Mammary epithelial cell (primary cell): Measurements from ENCODE around the gene DNAH10.

Source experiments
- EZH2 ChIP-seq: IDR thresholded peaks from 2 replicates; pipeline ENCODE4 v1.6.1; 2012; ENCODE audit warnings: low read length, inconsistent platforms, borderline replicate concordance
- TF ChIP-seq, protein P1 (sequence below), 2 donors: IDR thresholded peaks in 1 of 2; conservative IDR thresholded peaks in 1 of 2; 2 replicates each; pipeline ENCODE4 v1.5.1; 2011 to 2012; ENCODE audit warnings: inconsistent platforms in 2 of 2, low read length in 2 of 2, mild to moderate bottlenecking in 2 of 2, control low read depth in 1 of 2, low read depth in 1 of 2; ENCODE audit not compliant: insufficient read depth in 1 of 2; ENCODE audit errors: extremely low read depth in 1 of 2

DNA sequence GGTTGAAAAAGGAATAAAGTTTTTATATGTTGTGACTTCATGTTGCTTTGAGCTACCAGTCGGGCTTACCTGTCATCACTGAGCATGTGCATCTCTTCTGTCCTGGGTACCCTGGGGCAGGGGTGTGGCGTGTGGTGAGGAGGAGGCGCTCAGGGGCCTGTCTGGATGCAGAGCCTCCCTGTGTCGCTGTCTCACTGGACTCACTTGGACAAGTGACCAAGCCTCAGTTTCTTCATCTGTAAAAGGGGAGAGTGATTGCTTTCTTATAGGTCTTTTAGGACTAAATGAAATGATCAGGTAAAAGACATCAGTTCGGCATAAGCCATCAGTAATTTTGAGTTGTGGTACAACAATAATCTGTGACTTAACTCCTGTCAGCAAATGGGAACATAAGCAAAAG, 27.8 kb upstream of the DNAH10 start:
- TF ChIP-seq, protein P1, sequence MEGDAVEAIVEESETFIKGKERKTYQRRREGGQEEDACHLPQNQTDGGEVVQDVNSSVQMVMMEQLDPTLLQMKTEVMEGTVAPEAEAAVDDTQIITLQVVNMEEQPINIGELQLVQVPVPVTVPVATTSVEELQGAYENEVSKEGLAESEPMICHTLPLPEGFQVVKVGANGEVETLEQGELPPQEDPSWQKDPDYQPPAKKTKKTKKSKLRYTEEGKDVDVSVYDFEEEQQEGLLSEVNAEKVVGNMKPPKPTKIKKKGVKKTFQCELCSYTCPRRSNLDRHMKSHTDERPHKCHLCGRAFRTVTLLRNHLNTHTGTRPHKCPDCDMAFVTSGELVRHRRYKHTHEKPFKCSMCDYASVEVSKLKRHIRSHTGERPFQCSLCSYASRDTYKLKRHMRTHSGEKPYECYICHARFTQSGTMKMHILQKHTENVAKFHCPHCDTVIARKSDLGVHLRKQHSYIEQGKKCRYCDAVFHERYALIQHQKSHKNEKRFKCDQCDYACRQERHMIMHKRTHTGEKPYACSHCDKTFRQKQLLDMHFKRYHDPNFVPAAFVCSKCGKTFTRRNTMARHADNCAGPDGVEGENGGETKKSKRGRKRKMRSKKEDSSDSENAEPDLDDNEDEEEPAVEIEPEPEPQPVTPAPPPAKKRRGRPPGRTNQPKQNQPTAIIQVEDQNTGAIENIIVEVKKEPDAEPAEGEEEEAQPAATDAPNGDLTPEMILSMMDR (conservative IDR thresholded peaks at IDR 0.05 in 1 of 2, IDR thresholded peaks at IDR 0.05 in 1 of 2; ENCODE audit: extremely low read depth in 1 of 2, insufficient read depth in 1 of 2, low read depth in 1 of 2, low read length in 2 of 2): no peak
- TF ChIP-seq EZH2: no peak
